CD4-positive, alpha-beta T cell treated with Interleukin-2 at 100 ng/mL for 4 hours (primary cell): ENCODE data around the gene CLIC2.

Source experiments
- DNase-seq: peaks from one replicate; pipeline ENCODE4 v3.0.0-alpha.2; 2020; ENCODE audit warnings: low spot score

The CLIC2 gene

GRCh38 chrX:155262970-155263754, 71.3 kb downstream of the CLIC2 start:
- peak; percentile 18 for DNase-seq

GRCh38 chrX:155259752-155260151, 74.7 kb downstream of the CLIC2 start:
- DNase-seq: no peak

GRCh38 chrX:155251391-155251790, 83.0 kb downstream of the CLIC2 start:
- DNase-seq: no peak

- DNase-seq: no peak
Measured at GRCh38 chrX:155247497-155247896, 86.9 kb downstream of the CLIC2 start.

GRCh38 chrX:155246748-155247147, 87.7 kb downstream of the CLIC2 start:
- DNase-seq: no peak

- no peak for DNase-seq
Measured at GRCh38 chrX:155242300-155242699, 92.1 kb downstream of the CLIC2 start.

- no peak for DNase-seq
Measured at GRCh38 chrX:155237719-155238118, 96.7 kb downstream of the CLIC2 start.

- no peak for DNase-seq
Measured at GRCh38 chrX:155235891-155236290, 98.5 kb downstream of the CLIC2 start.

GRCh38 chrX:155231163-155231562, 103.3 kb downstream of the CLIC2 start:
- DNase-seq: no peak
